Kidney (tissue), 14 donors: ENCODE results near the gene SLC12A9. TPM values are rescaled to one million over a fixed set of nuclear protein-coding genes. Genes with fewer than 3 reads are reported as not detected.
"Not testable (repeated sequence)": the region's sequence is repeated elsewhere in the genome, so short reads cannot be mapped to it uniquely, and the experiment has no call there.

Experiments
- DNase-seq, 5 donors: peaks; one replicate each; pipeline ENCODE4 v3.0.0-alpha.2; 2013 to 2020
- FAIRE-seq: peaks from 2 replicates; lab custom pipeline; 2012; peaks lifted over from hg19 to GRCh38; lab: Jason Lieb, UNC
- H3K27ac ChIP-seq, 2 donors: one replicate each; pipeline ENCODE4 v1.7.0; 2013; ENCODE audit warnings: low read depth in 2 of 2, low read length in 2 of 2, inconsistent platforms in 1 of 2
- H3K27me3 ChIP-seq: one replicate; pipeline ENCODE4 v1.7.1; 2013; ENCODE audit warnings: low read length, inconsistent platforms; ENCODE audit not compliant: control insufficient read depth, insufficient read depth
- H3K36me3 ChIP-seq, 3 donors: one replicate each; pipeline versions ENCODE4 v1.7.0 to v1.7.1; 2013; ENCODE audit warnings: low read length in 3 of 3, control low read depth in 1 of 3, inconsistent platforms in 1 of 3; ENCODE audit not compliant: insufficient read depth in 3 of 3, control insufficient read depth in 2 of 3
- H3K4me1 ChIP-seq, 3 donors: one replicate each; pipeline versions ENCODE4 v1.7.0 to v1.7.1; 2013; ENCODE audit warnings: low read length in 3 of 3, inconsistent platforms in 1 of 3, low read depth in 1 of 3; ENCODE audit not compliant: control insufficient read depth in 2 of 3, insufficient read depth in 2 of 3
- H3K4me3 ChIP-seq, 3 donors: one replicate each; pipeline versions ENCODE4 v1.7.0 to v1.8.1; 2013; ENCODE audit warnings: low read length in 3 of 3, control low read depth in 1 of 3, inconsistent platforms in 1 of 3
- H3K9ac ChIP-seq, 3 donors: one replicate each; pipeline versions ENCODE4 v1.7.0 to v1.7.1; 2013; ENCODE audit warnings: low read length in 3 of 3, control low read depth in 1 of 3, inconsistent platforms in 1 of 3
- H3K9me3 ChIP-seq, 3 donors: one replicate each; pipeline versions ENCODE4 v1.7.0 to v1.7.1; 2013; ENCODE audit warnings: low read length in 3 of 3, control low read depth in 1 of 3, inconsistent platforms in 1 of 3; ENCODE audit not compliant: control insufficient read depth in 2 of 3, insufficient read depth in 1 of 3
- intact Hi-C: fragments of 100-400 bp; cut with DNase I; formaldehyde crosslinking; loops from one replicate; pipeline ENCODE4 v1.11.1; 2022
- polyA plus RNA-seq: library from polyadenylated mRNA; stranded (reverse); fragments of 350-450 nt; fragmentation: Illumina TruSeq; extraction: RNeasy Lipid Tissue Mini Kit (QIAGEN cat#74804); gene quantifications from one replicate; pipeline ENCODE4 v1.2.3, GENCODE V29; 2014; ENCODE audit warnings: low read depth, low replicate concordance; ENCODE audit not compliant: insufficient read depth
- total RNA-seq: library from RNA; stranded (reverse); fragmentation: NEBNext Ultra II Directional; extraction: Animal tissue kit (Norgen Biotek cat#: 25700); gene quantifications from one replicate; pipeline ENCODE4 v1.2.1, GENCODE V29; 2021
- TF ChIP-seq, protein P1 (sequence below): IDR thresholded peaks from 3 replicates; pipeline ENCODE4 v1.5.1; 2012; ENCODE audit warnings: mild to moderate bottlenecking, moderate library complexity, borderline replicate concordance; ENCODE audit not compliant: insufficient read depth; ENCODE audit errors: extremely low read depth
- donor health status: control.
- donor health status: control.
- donor health status: control.
- donor health status: control.
- donor health status: control.
- donor health status: DM: yes; HTN: yes; CAD: no.
- donor health status: Normal renal cell carcinoma (clear cell type).

Gene SLC12A9
- total and polyA plus RNA-seq, 2 donors from 2014 or later, result 19.7 to 29.9 TPM

DNA sequence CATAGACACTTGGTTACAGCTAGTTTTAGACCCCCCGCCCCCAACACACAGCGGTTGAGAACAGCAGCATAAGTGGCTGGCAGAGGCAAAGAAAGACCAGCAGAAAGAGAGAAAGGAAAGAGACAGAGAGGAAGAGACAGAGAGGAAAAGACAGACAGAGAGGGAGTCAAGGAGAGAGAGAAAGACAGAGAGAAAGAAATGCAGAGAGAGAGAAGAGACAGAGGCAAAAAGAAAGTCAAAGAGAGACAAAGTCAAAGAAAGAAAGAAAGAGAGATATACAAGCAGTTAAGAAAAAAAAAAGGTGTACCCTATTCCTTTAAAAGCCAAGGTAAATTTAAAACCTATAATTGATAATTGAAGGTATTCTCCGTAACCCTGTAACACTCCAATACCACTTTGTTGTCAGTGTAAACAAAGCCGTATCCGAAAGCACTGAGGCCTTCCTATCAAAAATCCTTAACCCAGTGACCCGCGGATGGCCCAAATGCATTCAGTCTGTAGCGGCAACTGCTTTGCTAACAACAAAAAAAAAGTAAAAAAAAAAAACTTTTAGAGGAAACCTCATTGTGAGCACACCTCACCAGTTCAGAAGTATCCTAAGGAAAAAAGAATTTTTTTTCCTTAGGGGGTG is 11.9 kb upstream of the SLC12A9 start:
- Histone ChIP-seq H3K9me3 (no peaks in the 10 kb centered on the region), H3K36me3 (no peaks in the 10 kb centered on the region), H3K4me1 (peaks cover 0 to 9% (median 6%) of the 10 kb centered on the region in 3 donors), H3K9ac (no peak overlapping the region), H3K27me3 (no peaks in the 10 kb centered on the region), H3K4me3 (no peak overlapping the region), H3K27ac (no peak overlapping the region)
- DNase-seq (peak in 2 of 5 donors; percentile 2 to 22), FAIRE-seq (no peak)
- TF ChIP-seq, protein P1, sequence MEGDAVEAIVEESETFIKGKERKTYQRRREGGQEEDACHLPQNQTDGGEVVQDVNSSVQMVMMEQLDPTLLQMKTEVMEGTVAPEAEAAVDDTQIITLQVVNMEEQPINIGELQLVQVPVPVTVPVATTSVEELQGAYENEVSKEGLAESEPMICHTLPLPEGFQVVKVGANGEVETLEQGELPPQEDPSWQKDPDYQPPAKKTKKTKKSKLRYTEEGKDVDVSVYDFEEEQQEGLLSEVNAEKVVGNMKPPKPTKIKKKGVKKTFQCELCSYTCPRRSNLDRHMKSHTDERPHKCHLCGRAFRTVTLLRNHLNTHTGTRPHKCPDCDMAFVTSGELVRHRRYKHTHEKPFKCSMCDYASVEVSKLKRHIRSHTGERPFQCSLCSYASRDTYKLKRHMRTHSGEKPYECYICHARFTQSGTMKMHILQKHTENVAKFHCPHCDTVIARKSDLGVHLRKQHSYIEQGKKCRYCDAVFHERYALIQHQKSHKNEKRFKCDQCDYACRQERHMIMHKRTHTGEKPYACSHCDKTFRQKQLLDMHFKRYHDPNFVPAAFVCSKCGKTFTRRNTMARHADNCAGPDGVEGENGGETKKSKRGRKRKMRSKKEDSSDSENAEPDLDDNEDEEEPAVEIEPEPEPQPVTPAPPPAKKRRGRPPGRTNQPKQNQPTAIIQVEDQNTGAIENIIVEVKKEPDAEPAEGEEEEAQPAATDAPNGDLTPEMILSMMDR, result no peak
- intact Hi-C loops, result no loop called here

DNA sequence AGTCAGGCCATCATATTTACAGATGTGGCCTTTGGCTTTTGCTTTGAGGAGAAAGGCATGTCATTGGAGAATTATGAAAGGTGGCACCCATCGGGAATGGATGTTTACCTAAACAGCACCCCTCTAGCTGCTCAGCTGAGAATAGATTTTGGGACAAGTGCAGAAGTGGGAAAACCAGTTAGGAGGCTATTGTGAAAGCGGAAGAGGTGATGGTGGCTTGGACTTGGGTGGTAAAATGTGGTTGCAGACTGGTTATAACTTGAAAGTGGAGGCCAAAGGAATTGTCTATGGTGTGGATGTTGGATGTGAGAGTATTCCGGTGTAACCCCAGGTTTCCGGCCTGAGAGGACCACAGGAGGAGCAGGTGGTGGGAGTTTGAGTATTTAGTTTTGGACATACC is 5.2 kb upstream of the SLC12A9 start:
- intact Hi-C loops, result no loop called here
- DNase-seq (peak in 1 of 5 donors; percentile 19), FAIRE-seq (no peak)
- H3K4me3 ChIP-seq, result no peak overlapping the region
- no peaks in the 10 kb centered on the region for H3K36me3 ChIP-seq
- no peaks in the 10 kb centered on the region for H3K27me3 ChIP-seq
- no peak overlapping the region for H3K27ac ChIP-seq
- peaks cover 0 to 4% (median 0%) of the 10 kb centered on the region in 3 donors for H3K4me1 ChIP-seq
- no peaks in the 10 kb centered on the region for H3K9me3 ChIP-seq
- no peak overlapping the region for H3K9ac ChIP-seq
- TF ChIP-seq, protein P1, result no peak

DNA sequence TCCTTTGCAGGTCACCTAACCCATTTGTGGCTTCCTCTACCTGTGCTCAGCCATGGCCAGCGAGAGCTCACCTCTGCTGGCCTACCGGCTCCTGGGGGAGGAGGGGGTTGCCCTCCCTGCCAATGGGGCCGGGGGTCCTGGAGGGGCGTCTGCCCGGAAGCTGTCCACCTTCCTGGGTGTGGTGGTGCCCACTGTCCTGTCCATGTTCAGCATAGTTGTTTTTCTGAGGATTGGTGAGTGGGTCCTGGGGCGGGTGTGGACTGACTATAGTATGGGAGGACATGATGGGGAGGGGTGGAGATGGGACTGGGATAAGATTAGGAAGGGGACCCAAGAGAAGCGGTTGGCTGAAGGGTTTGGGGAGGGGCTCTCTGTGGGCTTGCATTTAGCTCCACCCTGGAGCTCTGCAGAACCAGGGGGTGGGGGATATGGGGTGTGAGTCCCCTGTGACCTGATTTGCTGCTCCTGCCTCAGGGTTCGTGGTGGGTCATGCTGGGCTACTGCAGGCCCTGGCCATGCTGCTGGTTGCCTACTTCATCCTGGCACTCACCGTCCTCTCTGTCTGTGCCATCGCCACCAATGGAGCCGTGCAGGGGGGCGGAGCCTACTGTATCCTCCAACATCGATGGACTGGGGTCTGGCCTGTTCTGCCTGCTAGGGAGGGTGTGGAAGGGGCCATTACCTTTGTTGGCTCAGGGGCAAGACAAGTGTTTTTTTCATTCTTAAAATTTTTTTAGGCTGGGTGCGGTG is 1.8 kb downstream of the SLC12A9 start:
- Histone ChIP-seq H3K27me3 (no peaks in the 10 kb centered on the region), H3K27ac (no peak overlapping the region), H3K36me3 (peaks cover 0 to 2% (median 0%) of the 10 kb centered on the region in 3 donors), H3K9ac (no peak overlapping the region), H3K9me3 (no peaks in the 10 kb centered on the region), H3K4me3 (no peak overlapping the region), H3K4me1 (peaks cover 0 to 9% (median 0%) of the 10 kb centered on the region in 3 donors)
- intact Hi-C loops, result loop anchor here (10.0 kb wide), 1 partner anchor 50 kb away; no protein-coding TSS in a partner anchor
- TF ChIP-seq, protein P1, result no peak
- no peak for FAIRE-seq
- DNase-seq, result peak in 1 of 5 donors; percentile 70

DNA sequence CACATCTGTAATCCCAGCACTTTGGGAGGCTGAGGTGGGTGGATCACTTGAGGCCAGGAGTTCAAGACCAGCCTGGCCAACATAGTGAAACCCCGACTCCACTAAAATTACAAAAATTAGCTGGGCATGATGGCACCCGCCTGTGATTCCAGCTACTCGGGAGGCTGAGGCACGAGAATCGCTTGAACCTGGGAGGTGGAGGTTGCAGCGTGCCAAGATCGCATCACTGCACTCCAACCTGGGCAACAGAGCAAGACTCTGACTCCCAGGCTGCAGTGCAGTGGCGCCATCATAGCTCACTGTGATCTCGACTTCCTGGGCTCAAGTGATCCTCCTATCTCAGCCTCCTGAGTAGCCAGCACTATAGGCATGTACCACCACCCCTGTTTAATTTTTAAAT is 2.4 kb downstream of the SLC12A9 start:
- not testable (repeated sequence) for H3K9me3 ChIP-seq, H3K9ac ChIP-seq, H3K4me1 ChIP-seq, H3K27ac ChIP-seq, H3K36me3 ChIP-seq, H3K4me3 ChIP-seq, FAIRE-seq, H3K27me3 ChIP-seq
- intact Hi-C loops, result loop anchor here (10.0 kb wide), 1 partner anchor 50 kb away; no protein-coding TSS in a partner anchor
- peak in 1 of 5 donors; percentile 18 for DNase-seq
